ENCODE data around the gene PIWIL4. TPM values are rescaled to one million over a fixed set of nuclear protein-coding genes. Genes with fewer than 3 reads are reported as not detected.

The PIWIL4 gene
- total and polyA plus RNA-seq, 11 donors: 0.33 to 2.4 (median 1.1) TPM

- TF ChIP-seq CTCF (IDR thresholded peaks at IDR 0.05) (no peak), POLR2A (IDR thresholded peaks at IDR 0.05) (no peak)
- no peak for ATAC-seq
- no peaks in the 10 kb centered on the region for H3K9me3 ChIP-seq
- peaks cover 0 to 14% (median 0%) of the 10 kb centered on the region in 12 donors for H3K4me1 ChIP-seq
- H3K36me3 ChIP-seq: no peaks in the 10 kb centered on the region
- no peak for DNase-seq
- no peaks in the 10 kb centered on the region for H3K27me3 ChIP-seq
- no peak overlapping the region for H3K4me3 ChIP-seq
- intact Hi-C loops (cut with DNase I): no loop called here
- H3K27ac ChIP-seq: no peak overlapping the region
- WGBS, 4 donors: 54 to 72% (median 65%) methylated on average over 2 of the region's 2 CpGs
Observed at GRCh38 chr11:94649254-94649653, 82.1 kb downstream of the PIWIL4 start.

GRCh38 chr11:94649964-94650623 lies 82.9 kb downstream of the PIWIL4 start:
- DNase-seq: no peak
- Histone ChIP-seq H3K27me3 (no peaks in the 10 kb centered on the region), H3K4me1 (peaks cover 0 to 14% (median 0%) of the 10 kb centered on the region in 12 donors), H3K36me3 (no peaks in the 10 kb centered on the region), H3K4me3 (no peak overlapping the region), H3K27ac (peak overlapping the region in 5 of 12 donors; percentile 10 to 82 (median 59)), H3K9me3 (no peaks in the 10 kb centered on the region)
- intact Hi-C loops (cut with DNase I): no loop called here
- ATAC-seq: no peak
- no peak for TF ChIP-seq CTCF (IDR thresholded peaks at IDR 0.05)
- TF ChIP-seq POLR2A (IDR thresholded peaks at IDR 0.05): no peak
- WGBS, 4 donors: 76 to 91% (median 82%) methylated on average over 4 of the region's 4 CpGs

GRCh38 chr11:94650756-94651155 lies 83.6 kb downstream of the PIWIL4 start:
- TF ChIP-seq CTCF (IDR thresholded peaks at IDR 0.05) (no peak), POLR2A (IDR thresholded peaks at IDR 0.05) (no peak)
- intact Hi-C loops (cut with DNase I): no loop called here
- no peaks in the 10 kb centered on the region for H3K27me3 ChIP-seq
- ATAC-seq: peak; percentile 40 to 85 (median 81)
- no peak overlapping the region for H3K4me3 ChIP-seq
- 48 to 70% (median 64%) methylated on average over 7 of the region's 7 CpGs for WGBS, 4 donors
- peaks cover 0 to 14% (median 0%) of the 10 kb centered on the region in 12 donors for H3K4me1 ChIP-seq
- no peaks in the 10 kb centered on the region for H3K36me3 ChIP-seq
- no peaks in the 10 kb centered on the region for H3K9me3 ChIP-seq
- DNase-seq: peak; percentile 66 to 84 (median 74)
- peak overlapping the region in 5 of 12 donors; percentile 10 to 82 (median 59) for H3K27ac ChIP-seq

- 90 to 93% (median 93%) methylated on average over 6 of the region's 6 CpGs for WGBS, 4 donors
- no peak for DNase-seq
- ATAC-seq: no peak
- no peaks in the 10 kb centered on the region for H3K9me3 ChIP-seq
- H3K27me3 ChIP-seq: no peaks in the 10 kb centered on the region
- no peaks in the 10 kb centered on the region for H3K36me3 ChIP-seq
- no peak overlapping the region for H3K27ac ChIP-seq
- H3K4me3 ChIP-seq: no peak overlapping the region
- intact Hi-C loops (cut with DNase I): no loop called here
- no peak for TF ChIP-seq CTCF (IDR thresholded peaks at IDR 0.05)
- TF ChIP-seq POLR2A (IDR thresholded peaks at IDR 0.05): no peak
- H3K4me1 ChIP-seq: peaks cover 0 to 17% (median 3%) of the 10 kb centered on the region in 12 donors
Observed at GRCh38 chr11:94652735-94653284, 85.6 kb downstream of the PIWIL4 start.
